Lung (tissue), 12 donors: ENCODE results near the gene RPEL1. TPM values are rescaled to one million over a fixed set of nuclear protein-coding genes. Genes with fewer than 3 reads are reported as not detected.
A peak's percentile ranks its signal among the peaks of the same experiment; 100 is the strongest.
"Not testable (repeated sequence)": the region's sequence is repeated elsewhere in the genome, so short reads cannot be mapped to it uniquely, and the experiment has no call there.

ENCODE experiments used
- ATAC-seq: fragments of 200-7000 bp; cut with Tn5 transposase; one replicate; pipeline ENCODE4 v1.9.1; 2020; ENCODE audit warnings: moderate number of reproducible peaks; ENCODE audit not compliant: insufficient read depth, low FRiP score
- DNase-seq, 3 donors: peaks; one replicate each; pipeline ENCODE4 v3.0.0-alpha.2; 2013 to 2017
- H3K27ac ChIP-seq, 2 donors: one replicate each; pipeline ENCODE4 v1.5.1; 2013; ENCODE audit warnings: mild to moderate bottlenecking in 2 of 2, moderate library complexity in 2 of 2, control low read depth in 1 of 2, inconsistent platforms in 1 of 2, low read depth in 1 of 2, low read length in 1 of 2
- H3K27me3 ChIP-seq, 3 donors: one replicate each; pipeline ENCODE4 v1.5.1; 2013; ENCODE audit warnings: low read length in 2 of 3; ENCODE audit not compliant: control insufficient read depth in 3 of 3, insufficient read depth in 3 of 3
- H3K36me3 ChIP-seq, 4 donors: one replicate each; pipeline ENCODE4 v1.5.1; 2013; ENCODE audit warnings: low read length in 4 of 4, mild to moderate bottlenecking in 1 of 4, moderate library complexity in 1 of 4; ENCODE audit not compliant: control insufficient read depth in 4 of 4, insufficient read depth in 4 of 4
- H3K4me1 ChIP-seq, 5 donors: one replicate each; pipeline ENCODE4 v1.5.1; 2013; ENCODE audit warnings: low read length in 5 of 5, mild to moderate bottlenecking in 2 of 5, moderate library complexity in 1 of 5; ENCODE audit not compliant: control insufficient read depth in 5 of 5, insufficient read depth in 5 of 5
- H3K4me3 ChIP-seq: one replicate; pipeline ENCODE4 v1.5.1; 2013; ENCODE audit warnings: mild to moderate bottlenecking, control low read depth, moderate library complexity
- H3K9ac ChIP-seq, 2 donors: one replicate each; pipeline ENCODE4 v1.5.1; 2013; ENCODE audit warnings: low read length in 2 of 2, control low read depth in 1 of 2; ENCODE audit not compliant: insufficient read depth in 1 of 2
- H3K9me3 ChIP-seq, 4 donors: one replicate each; pipeline ENCODE4 v1.5.1; 2013; ENCODE audit warnings: low read length in 3 of 4, mild to moderate bottlenecking in 1 of 4, moderate library complexity in 1 of 4; ENCODE audit not compliant: control insufficient read depth in 4 of 4, insufficient read depth in 3 of 4
- WGBS, 2 donors: extraction: QIAGEN DNeasy Blood & Tissue Kit; methylation state at CpG; one replicate each; pipeline ENCODE4 v1.1.7; 2013; 5-methylcytosine and 5-hydroxymethylcytosine counted together
- polyA plus RNA-seq, 2 donors: library from polyadenylated mRNA; stranded (reverse); fragments of 200-250 nt; gene quantifications; one replicate each; pipeline ENCODE4 v1.2.1, GENCODE V29; 2013
- total RNA-seq, 2 donors: library from RNA; depleted of rRNA in 1 of 2; stranded (reverse); fragments of >200 nt in 1 of 2; gene quantifications; one replicate each; pipeline ENCODE4 v1.2.1, GENCODE V29; 2014 to 2021
- TF ChIP-seq, protein P1 (sequence below): IDR thresholded peaks from 2 replicates; pipeline ENCODE4 v1.5.1; 2012; ENCODE audit warnings: mild to moderate bottlenecking; ENCODE audit errors: control extremely low read depth, extremely low read depth
- donor health status: control.
- donor health status: control.
- donor health status: Bipolar disorder and iron deficiency.
- donor health status: healthy.
- donor health status: DM: yes; HTN: yes; CAD: no.

RPEL1 gene
- total and polyA plus RNA-seq, 4 donors, result not detected

DNA sequence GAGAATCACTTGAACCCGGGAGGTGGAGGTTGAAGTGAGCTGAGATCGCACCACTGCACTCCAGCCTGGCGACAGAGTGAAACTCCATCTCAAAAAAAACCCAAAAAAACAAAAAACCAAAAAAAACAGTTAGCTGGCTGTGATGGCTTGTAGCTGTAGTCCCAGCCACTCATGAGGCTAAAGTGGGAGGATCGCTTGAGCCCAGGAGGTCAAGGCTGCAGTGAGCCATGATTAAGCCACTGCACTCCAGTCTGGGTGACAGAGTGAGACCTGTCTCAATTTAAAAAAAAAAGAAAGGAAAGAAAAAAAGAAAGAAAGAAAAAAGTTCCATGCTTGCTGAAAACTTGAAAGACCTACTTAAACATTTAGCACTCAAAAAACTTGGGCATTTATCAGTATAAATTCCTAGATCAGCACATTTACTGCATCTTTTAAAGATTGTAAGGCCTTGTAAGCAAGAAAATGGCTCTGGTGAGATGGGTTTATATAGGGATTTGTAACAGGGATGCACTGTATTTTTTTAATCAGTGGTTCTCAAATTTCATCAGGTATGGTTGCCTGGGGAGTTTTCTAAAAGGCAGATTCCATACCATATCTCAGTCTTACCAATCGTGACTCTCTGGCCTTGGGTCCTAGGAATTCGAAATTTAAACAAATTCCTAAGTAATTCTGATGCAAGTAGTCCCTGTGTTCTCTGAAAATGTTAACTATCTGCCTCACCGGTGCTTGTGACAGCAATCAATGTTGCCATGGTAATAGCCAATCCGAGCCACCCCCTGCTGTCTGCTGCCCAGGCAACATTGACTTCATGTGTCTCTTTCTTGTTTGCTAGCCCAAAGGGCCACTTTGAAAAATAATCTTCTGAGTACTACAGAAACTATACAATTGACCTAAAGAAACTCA is 41.1 kb upstream of the RPEL1 start:
- H3K9ac ChIP-seq, result no peak overlapping the region
- peaks cover 0 to 6% (median 0%) of the 10 kb centered on the region in 5 donors for H3K4me1 ChIP-seq
- H3K4me3 ChIP-seq, result no peak overlapping the region
- WGBS, 2 donors, result 75 to 86% methylated on average over 8 of the region's 8 CpGs
- no peaks in the 10 kb centered on the region for H3K9me3 ChIP-seq
- no peak for DNase-seq
- no peak overlapping the region for H3K27ac ChIP-seq
- TF ChIP-seq, protein P1, sequence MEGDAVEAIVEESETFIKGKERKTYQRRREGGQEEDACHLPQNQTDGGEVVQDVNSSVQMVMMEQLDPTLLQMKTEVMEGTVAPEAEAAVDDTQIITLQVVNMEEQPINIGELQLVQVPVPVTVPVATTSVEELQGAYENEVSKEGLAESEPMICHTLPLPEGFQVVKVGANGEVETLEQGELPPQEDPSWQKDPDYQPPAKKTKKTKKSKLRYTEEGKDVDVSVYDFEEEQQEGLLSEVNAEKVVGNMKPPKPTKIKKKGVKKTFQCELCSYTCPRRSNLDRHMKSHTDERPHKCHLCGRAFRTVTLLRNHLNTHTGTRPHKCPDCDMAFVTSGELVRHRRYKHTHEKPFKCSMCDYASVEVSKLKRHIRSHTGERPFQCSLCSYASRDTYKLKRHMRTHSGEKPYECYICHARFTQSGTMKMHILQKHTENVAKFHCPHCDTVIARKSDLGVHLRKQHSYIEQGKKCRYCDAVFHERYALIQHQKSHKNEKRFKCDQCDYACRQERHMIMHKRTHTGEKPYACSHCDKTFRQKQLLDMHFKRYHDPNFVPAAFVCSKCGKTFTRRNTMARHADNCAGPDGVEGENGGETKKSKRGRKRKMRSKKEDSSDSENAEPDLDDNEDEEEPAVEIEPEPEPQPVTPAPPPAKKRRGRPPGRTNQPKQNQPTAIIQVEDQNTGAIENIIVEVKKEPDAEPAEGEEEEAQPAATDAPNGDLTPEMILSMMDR, result no peak
- H3K27me3 ChIP-seq, result no peaks in the 10 kb centered on the region
- H3K36me3 ChIP-seq, result no peaks in the 10 kb centered on the region
- no peak for ATAC-seq

DNA sequence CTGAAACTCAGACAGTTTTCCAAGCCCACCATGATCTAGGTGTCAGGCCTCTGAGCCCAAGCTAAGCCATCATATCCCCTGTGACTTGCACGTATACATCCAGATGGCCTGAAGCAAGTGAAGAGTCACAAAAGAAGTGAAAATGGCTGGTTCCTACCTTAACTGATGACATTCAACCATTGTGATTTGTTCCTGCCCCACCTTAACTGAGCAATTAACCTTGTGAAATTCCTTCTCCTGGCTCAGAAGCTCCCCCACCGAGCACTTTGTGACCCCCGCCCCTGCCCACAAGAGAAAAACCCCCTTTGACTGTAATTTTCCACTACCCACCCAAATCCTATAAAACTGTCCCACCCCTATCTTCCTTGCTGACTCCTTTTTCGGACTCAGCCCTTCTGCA is 40.3 kb upstream of the RPEL1 start:
- ATAC-seq, H3K36me3 ChIP-seq, H3K4me3 ChIP-seq, H3K4me1 ChIP-seq, H3K27ac ChIP-seq, H3K9ac ChIP-seq, H3K27me3 ChIP-seq, DNase-seq, H3K9me3 ChIP-seq: not testable (repeated sequence)
- 85 to 86% methylated on average over 4 of the region's 4 CpGs for WGBS, 2 donors

DNA sequence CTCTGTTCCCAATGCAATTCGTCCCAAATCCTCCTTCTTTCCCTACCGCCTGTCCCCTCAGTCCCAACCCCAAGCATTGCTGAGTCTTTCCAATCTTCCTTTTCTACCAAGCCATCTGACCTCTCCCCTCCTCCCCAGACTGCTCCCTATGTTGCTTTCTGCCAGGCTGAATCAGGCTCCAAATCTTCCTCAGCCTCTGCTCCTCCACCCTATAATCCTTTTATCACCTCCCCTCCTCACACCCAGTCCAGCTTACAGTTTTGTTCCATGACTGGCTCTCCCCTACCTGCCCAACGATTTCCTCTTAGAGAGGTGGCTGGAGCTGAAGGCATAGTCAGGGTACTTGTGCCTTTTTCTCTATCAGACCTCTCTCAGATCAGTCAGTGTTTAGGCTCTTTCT is 39.0 kb upstream of the RPEL1 start:
- not testable (repeated sequence) for ATAC-seq, DNase-seq
- WGBS, 2 donors, result 77 to 84% methylated on average over 3 of the region's 3 CpGs

DNA sequence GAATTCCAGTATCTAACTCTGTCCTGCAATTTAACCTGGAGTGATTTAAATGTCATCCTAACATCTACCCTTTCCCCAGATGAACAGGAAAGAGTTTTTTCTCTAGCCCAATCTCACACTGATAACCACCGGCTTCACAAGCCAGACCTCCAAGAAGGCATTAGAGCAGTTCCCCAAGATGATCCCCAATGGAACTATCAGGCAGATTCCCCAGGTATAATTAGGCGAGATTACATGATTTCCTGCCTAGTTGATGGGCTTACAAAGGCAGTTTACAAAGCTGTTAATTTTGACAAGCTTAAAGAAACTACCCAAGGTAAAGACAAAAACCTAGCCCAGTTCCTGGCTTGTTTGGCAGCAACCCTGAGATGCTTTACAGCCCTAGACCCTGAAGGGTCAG is 38.5 kb upstream of the RPEL1 start:
- H3K4me1 ChIP-seq, result peaks cover 0 to 6% (median 0%) of the 10 kb centered on the region in 5 donors
- H3K9me3 ChIP-seq, result no peaks in the 10 kb centered on the region
- H3K27ac ChIP-seq, result no peak overlapping the region
- ATAC-seq (no peak), DNase-seq (no peak)
- H3K9ac ChIP-seq, result no peak overlapping the region
- no peaks in the 10 kb centered on the region for H3K36me3 ChIP-seq
- no peak overlapping the region for H3K4me3 ChIP-seq
- no peaks in the 10 kb centered on the region for H3K27me3 ChIP-seq
- TF ChIP-seq, protein P1, result no peak
- 76 to 82% methylated on average over 2 of the region's 2 CpGs for WGBS, 2 donors

More for the DNA sequence above, 39.0 kb upstream of the RPEL1 start:
- H3K27ac ChIP-seq, H3K27me3 ChIP-seq, H3K4me1 ChIP-seq, H3K36me3 ChIP-seq, H3K4me3 ChIP-seq, H3K9me3 ChIP-seq, H3K9ac ChIP-seq: not testable (repeated sequence)

DNA sequence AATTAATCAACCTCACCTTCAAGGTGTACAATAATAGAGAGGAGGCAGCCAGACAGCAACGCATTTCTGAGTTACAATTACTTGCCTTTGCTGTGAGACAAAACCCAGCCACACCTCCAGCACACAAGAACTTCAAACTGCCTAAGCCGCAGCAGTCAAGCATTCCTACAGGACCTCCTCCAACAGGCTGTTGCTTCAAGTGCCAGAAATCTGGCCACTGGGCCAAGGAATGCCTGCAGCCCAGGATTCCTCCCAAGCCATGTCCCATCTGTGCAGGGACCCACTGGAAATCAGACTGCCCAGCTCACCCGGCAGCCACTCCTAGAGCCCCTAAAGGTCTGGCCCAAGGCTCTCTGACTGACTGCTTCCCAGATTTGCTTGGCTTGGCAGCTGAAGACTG is 38.0 kb upstream of the RPEL1 start:
- H3K27me3 ChIP-seq, H3K4me1 ChIP-seq, H3K4me3 ChIP-seq, H3K9me3 ChIP-seq, H3K9ac ChIP-seq, ATAC-seq, H3K36me3 ChIP-seq, H3K27ac ChIP-seq: not testable (repeated sequence)
- 60 to 83% methylated on average over 3 of the region's 3 CpGs for WGBS, 2 donors
- DNase-seq, result peak in 2 of 3 donors; percentile 37 to 44

DNA sequence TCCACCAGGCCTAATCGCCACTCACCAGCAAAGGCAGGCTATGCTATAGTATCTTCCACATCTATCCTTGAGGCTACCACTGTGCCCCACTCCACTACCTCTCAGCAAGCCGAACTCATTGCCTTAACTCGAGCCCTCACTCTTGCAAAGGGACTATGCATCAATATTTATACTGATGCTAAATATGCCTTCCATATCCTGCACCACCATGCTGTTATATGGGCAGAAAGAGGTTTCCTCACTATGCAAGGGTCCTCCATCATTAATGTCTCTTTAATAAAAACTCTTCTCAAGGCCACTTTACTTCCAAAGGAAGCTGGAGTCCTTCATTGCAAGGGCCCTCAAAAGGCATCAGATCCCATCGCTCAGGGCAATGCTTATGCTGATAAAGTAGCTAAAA is 35.4 kb upstream of the RPEL1 start:
- not testable (repeated sequence) for H3K36me3 ChIP-seq, DNase-seq, ATAC-seq, H3K4me3 ChIP-seq, H3K27ac ChIP-seq, H3K27me3 ChIP-seq, H3K9ac ChIP-seq, H3K9me3 ChIP-seq, H3K4me1 ChIP-seq
- 92 to 98% methylated on average over 4 of the region's 4 CpGs for WGBS, 2 donors
